C1 segment of cervical spinal cord (tissue), 14 donors: ENCODE measurements around the gene FEM1B.

ENCODE experiments used
- DNase-seq, 14 donors: peaks; one replicate each; lab custom pipeline; 2025; lab: John Stamatoyannopoulos, UW

The FEM1B gene

DNA sequence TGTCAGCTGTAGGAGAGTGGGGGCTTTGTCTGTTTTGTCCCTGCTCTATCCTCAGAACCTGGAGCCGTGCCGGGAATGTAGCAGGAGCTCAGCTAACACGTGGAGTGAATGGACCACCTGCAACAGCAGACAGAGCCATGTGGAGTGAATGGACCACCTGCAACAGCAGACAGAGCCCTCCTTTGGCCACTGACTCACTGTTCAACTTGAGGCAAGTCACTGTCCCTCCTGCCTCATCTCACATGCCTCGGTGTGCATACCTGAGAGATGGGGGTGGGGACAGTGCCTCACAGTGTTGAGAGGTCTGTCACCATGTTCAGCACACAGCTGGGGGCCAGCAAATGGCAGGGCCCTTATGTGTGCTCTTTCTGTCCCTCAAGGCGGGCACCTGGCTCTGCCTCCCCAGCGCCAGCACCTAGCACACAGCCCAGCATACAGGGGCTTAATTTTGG is 27.9 kb downstream of the FEM1B start:
- DNase-seq: no peak

- no peak for DNase-seq
Measured at GRCh38 chr15:68307131-68307928, 29.8 kb downstream of the FEM1B start.

DNA sequence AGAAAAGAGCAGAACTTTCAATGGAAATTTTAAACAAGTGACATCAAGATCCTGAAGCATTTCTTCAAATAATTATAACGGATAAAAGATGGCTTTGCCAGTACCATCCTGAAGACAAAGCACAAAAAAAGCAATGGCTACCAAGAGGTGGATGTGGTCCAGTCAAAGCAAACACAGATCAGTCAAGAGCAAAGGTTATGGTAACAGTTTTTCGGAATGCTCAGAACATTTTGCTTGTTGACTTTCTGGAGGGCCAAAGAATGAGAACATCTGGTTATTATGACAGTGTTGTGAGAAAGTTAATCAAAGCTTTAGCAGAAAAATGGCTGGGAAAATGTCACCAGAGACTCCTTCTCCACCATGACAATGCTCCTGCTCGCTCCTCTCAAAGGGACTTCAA is 31.5 kb downstream of the FEM1B start:
- DNase-seq: no peak

- DNase-seq: peak in 1 of 14 donors; percentile 30
Measured at GRCh38 chr15:68310178-68310803, 32.7 kb downstream of the FEM1B start.

DNA sequence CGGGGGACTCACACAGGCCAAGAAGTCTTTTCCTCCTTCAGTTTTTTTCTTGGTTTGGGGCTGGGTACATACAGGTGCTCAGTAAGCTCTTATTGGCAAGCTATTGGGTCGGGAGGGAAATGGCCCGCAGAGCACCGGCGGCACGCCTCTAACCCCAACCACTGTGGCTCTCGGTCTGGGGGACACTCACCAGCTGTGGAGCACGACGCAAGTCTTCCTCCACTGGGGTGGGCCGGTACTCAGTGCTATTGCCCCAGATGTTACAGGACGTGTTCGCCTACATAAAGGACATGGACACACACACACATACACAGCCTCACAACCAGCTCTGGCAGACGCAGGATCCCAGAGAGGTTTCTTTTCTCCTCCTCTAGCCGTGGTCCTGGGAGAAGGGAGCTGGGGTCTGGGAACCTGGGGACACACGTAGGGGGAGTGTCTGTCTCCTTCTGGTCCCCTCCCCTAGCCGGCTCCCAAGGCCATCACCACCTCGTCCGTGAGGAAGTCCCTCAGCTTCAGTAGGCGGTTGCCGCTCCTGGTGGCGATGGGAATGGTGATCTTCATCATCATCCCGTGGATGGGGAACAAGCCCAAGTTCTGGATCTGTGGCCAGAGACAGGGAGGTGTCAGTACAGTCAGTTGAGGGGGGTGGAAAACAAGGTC is 33.4 kb downstream of the FEM1B start:
- no peak for DNase-seq

DNA sequence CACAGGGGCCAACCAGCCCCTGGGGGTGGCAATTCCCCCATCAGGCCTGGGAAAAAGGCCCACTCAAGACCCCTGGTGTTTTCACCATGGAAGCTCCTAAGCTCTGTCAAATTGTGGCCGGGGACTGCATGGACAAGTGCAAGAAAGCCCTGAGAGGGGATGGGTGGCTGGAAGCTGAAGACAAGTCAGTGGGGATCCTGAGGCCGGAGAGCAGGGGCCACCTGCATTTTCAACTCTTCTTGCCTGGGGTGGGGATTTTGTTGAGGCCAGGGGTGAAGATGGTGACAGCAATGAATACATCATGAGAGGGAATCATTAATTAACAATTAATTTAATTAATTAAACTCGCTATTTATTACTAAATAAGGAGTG is 33.9 kb downstream of the FEM1B start:
- DNase-seq: no peak

DNA sequence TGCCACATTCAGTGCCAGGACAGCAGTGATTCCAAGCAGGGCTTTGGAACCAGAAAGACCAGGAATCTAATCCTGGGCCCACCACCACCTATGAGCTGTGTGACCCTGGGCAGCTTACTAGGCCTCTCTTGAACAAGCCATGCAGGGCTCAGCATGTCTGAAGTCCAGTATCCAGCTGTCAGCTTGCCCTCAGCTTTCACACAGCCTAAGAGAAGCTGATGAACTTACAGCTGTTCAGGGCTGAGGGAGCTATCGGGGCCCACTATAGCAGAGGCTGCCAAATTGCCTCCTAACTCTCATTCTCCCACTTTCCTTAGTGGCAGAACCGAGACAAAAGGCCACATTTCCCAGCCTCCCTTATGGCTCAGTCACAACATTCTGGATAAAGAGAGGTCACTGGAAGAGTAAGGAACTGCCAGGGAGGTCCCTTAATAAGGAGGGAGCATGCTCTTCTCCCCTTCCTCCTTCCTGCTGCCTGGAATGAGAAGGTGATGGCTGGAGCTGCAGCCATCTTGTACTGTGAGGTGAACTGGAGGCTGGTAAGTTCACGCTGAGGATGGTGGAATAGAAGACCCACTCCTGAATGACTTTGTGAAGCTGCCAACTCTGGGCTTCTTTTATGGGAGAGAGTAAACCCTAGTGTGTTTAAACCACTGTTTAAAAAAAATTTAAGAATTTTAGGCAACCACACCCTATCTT is 34.5 kb downstream of the FEM1B start:
- DNase-seq: no peak

DNA sequence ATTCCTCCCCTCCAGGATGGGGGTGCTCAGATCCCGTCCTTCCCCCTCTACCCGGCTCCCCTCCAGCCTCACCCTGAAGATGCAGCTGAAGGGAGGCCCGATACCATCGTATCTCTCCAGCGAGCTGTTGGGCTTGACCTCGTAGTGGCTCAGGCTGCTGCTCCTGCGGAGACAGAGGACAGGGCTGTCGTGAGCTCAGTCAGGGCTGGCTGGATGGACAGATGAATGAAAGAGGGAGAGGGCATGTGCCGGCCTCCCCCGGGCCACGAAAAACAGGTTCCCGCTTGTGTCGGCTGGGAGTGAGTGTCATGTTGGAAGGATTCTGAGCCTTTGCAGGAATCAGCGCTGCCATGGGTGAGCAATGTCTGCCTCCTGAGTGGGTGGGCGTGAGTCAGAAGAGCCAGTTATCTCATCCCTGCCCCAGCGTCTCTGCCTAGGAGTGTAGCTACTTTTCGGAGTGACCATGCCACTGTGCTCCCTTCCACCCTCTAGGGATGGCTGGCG is 35.2 kb downstream of the FEM1B start:
- no peak for DNase-seq

- DNase-seq: no peak
Measured at GRCh38 chr15:68313501-68314410, 36.2 kb downstream of the FEM1B start.

DNA sequence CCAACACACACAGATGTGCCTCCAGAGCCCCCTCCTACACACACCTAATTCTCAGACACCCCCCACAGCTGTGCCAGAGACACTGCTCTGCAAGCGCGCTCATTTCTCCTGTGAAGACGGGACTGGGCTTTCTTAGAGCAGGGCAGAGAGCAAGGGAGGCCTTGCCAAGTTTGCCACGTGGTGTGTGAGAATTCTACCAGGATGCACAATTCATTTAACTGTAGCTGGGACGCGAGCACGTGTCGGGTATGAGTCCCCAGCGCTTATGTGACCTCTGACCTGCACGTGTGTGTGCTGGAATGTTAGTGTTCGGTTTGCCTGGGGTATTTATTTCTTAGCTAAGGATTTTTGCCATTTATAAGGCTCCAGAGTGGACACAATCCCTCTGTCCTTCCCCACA is 37.0 kb downstream of the FEM1B start:
- no peak for DNase-seq

GRCh38 chr15:68315035-68315434 is 37.5 kb downstream of the FEM1B start:
- no peak for DNase-seq

DNA sequence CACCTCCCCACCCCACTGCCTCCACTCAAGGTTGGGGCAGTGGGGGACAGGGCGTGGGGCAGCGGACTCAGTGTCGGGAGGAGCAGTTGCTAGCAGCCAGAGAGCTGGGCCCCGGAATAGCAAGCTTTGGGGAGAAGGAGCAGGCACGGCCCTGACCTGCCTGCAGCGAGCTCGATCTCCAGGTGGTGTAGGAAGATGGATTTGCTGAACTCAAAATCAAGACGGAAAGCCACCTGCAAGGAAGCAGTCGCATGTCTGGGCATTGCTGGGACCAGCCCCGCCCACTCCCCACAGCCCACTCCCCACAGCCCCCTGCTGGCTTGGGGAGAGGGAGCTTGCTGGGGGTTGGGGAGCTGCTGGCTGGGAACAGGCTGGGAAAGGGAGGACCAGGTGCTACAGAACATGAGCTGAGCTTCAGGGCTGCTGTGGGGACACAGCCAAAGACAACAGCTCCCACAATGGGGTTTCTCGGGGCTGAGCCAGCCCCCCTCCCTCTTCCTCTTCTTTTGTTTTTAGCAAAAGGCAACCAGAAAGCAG is 38.0 kb downstream of the FEM1B start:
- peak in 1 of 14 donors; percentile 16 for DNase-seq

DNA sequence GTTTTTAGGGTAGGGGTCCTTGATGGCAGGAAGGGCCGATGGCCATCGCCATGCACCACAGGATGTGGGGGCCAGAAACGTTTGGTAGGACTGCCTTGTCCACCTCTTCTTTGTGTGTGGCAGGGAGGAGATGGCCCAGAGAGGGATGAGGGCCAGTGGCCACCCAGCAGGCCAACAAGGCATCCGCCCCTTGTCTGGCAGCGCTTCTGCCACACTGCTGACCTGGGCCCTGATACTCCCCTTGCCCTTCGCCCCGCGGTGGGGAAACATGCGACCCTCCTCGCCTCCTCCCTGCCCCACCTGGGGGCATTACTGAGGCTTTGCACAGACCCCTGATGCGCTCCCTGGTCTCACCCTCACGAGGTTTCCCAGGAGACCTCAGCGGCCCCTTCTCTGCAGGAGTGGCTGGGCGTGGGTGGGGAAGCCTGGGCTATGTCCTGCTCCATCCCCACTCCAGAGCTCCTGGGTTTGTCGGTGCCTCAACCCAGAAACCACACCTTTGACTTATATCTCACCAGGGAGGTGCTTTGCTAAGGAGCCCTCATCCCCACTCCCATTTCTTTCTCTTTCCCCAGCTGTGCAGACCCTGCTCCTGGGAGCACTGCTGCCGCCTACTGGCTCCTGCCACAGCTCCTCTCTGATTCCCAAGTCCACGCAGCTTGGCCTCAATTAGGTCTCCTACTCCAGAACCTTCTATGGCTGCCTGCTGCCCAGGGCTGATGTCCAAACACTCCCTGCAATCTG is 38.7 kb downstream of the FEM1B start:
- no peak for DNase-seq

DNA sequence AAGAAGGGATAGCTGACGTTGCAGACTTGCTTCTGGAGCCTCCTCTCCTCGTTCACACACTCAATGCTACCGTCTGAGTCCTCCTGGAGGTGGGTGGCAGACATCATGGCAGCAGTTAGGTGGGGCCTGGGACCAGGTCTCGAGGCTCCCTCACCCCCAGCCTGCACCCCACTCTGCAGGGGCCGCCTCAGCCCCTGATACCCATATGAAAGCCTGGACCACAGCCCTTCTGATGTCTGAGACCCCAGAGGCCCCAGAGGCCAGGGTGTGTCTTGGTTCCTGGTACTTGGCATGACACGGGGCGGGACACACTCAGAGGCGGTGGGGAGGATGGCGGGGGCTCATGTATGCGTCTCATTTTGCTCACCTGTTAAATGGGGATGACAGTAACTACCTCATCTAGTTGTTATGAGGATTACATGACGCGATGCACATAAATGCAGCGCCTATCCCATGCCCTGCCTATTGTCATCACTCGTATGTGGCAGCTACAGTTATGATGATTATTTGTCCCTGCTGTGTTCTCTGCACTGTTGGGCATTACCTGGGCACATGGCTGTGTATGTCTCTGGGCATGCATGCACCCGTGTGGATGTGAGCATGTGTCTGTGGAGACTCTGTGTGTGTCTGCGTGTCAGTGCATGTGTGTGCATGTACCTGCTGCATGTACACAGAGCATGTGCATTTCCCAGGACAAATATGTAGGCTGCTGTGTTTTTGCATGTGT is 39.9 kb downstream of the FEM1B start:
- DNase-seq: no peak

GRCh38 chr15:68318008-68318835 is 40.7 kb downstream of the FEM1B start:
- DNase-seq: no peak

DNA sequence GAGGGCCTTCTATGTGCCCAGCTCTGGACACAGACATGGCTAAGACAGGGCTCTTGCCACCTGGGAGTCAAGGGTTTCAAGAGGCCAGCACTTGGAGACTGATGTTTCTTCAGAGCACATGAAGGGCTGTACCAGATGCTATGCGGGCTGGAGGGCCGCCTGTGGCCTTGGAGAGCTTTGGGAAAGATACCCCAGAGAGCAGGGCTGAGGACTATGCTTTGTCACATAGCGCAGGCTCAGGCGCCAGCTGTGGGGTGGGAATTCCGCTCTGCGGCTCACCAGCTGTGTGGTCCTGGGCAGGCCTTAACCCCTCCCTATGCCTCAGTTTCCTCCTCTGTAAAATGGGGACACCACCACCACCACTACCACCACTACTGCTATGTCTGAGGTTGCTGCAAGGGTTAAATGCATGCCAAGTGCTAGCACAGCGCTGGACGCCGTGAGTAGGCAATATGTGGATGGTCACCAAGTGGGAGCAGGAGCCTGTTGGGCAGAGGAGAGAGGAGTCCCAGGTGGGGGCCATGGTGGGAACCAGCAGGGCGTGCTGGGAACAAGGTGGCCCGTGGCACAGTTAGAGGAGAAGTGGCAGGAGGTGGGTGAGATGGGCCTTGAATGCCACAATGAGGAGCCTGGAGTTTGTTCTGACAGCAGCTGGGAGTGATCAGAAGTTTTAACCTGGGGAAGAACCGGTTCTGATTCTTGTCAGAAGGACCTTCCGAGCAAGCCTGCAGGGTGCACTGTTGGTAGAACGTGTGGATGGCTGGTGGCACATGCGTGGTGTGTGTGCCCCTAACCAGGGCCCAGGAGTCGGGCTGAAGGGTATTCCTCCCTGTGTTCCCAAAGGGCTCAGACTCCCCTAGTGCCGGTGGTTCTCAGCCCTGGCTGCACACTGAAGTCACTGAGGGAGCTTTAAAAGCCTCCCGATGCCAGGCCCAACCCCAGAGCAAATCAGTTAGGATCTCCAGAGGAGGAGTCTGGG is 41.7 kb downstream of the FEM1B start:
- no peak for DNase-seq

DNA sequence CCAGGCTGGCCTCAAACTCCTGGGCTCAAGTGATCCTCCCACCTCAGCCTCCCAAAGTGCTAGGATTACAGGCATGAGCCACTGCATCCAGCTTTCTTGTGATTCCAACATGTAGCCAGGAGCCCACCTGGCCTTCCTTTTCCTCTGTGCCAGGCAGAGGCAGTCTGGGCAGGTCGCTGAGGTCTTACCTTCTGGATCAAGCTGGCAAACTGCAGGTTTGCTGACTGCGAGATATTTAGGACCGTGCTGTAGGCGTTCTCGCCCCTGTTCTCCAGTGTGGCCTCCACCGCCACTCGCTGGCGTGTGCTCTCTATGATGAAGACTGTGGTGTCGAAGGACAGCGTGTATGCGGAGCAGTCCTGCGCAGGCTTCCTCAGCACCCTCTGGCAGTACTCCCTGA is 42.5 kb downstream of the FEM1B start:
- DNase-seq: no peak
